Smooth muscle cell of trachea (primary cell): ENCODE measurements around the gene DSC3. TPM values are rescaled to one million over a fixed set of nuclear protein-coding genes. Genes with fewer than 3 reads are reported as not detected.

Experiments
- total RNA-seq: library from RNA; depleted of rRNA; stranded (reverse); fragments of >200 nt; gene quantifications from 2 replicates; pipeline ENCODE4 v1.2.1, GENCODE V29; 2014

Gene DSC3
- 0.15 and 0.33 TPM in 2 replicates for total RNA-seq

DNA sequence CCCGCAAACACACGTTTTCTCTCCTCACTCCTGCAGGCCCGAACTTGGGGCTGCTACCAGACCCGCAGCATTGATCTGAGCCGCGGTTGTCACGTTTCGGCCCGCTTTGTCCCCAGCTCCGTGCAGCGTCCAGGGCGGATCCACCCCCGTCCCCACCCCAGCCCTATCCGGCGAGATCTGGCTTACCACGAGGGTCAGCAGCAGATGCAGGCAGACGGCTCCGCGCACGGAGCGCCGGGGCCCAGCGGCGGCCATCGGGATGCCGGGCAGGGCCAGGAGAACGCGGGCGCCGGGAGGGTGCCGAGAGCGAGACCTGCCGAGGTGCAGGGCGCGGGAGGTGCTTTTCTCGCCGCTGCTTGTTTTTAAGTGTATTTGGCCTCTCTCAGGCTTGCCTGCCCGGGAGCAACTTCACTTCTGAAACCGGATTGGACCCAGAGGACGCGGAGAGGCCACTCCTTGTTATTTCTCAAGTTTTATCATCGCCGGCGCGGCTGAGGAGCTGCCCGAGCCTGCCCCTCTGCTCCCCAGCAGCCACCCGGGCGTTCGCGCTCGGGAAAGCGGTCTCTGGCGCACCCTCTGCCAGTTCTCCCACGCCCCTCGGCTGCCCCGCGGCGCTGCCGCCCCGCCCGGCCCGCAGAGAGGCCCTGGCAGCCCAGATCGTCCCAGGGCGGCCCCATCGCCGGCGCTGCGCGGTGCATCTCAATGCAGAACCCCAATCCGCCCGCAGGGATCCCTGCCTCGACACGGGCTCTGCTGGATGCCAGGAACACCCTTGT is at the start of gene DSC3:
Gene DSC3, minus strand, starts transcription at position 337 of the 776 bp plus-strand sequence. Its CDS starts 82 bp downstream, at position 255.

Other genes starting within 250 kb of the DSC3 start
- gene DSC2, start 59.7 kb upstream of the DSC3 start, total RNA-seq = under 0.01 TPM in 1 of 2 replicates, not detected in the other
- not detected in 2 replicates for gene DSC1, start 120.1 kb upstream of the DSC3 start, total RNA-seq